Small intestine (tissue), 7 donors: ENCODE results near the gene SRF. TPM values are rescaled to one million over a fixed set of nuclear protein-coding genes. Genes with fewer than 3 reads are reported as not detected.
A peak's percentile ranks its signal among the peaks of the same experiment; 100 is the strongest.

Experiments
- DNase-seq, 2 donors: peaks; one replicate each; pipeline versions ENCODE4 v3.0.0 to v3.0.0-alpha.2; 2013
- FAIRE-seq: peaks from 2 replicates; lab custom pipeline; 2012; peaks lifted over from hg19 to GRCh38; lab: Jason Lieb, UNC
- H3K27ac ChIP-seq, 3 donors: one replicate each; pipeline ENCODE4 v1.5.1; 2013; ENCODE audit warnings: low read length in 2 of 3, mild to moderate bottlenecking in 2 of 3, control low read depth in 1 of 3, inconsistent platforms in 1 of 3, low read depth in 1 of 3, moderate library complexity in 1 of 3
- H3K27me3 ChIP-seq, 3 donors: one replicate each; pipeline ENCODE4 v1.6.1; 2013; ENCODE audit warnings: low read length in 3 of 3, inconsistent platforms in 1 of 3; ENCODE audit not compliant: control insufficient read depth in 3 of 3, insufficient read depth in 3 of 3
- H3K36me3 ChIP-seq, 3 donors: one replicate each; pipeline ENCODE4 v1.6.1; 2013; ENCODE audit warnings: low read length in 3 of 3, inconsistent platforms in 1 of 3, low read depth in 1 of 3, mild to moderate bottlenecking in 1 of 3, moderate library complexity in 1 of 3; ENCODE audit not compliant: control insufficient read depth in 3 of 3, insufficient read depth in 2 of 3
- H3K4me1 ChIP-seq, 3 donors: one replicate each; pipeline ENCODE4 v1.6.1; 2013; ENCODE audit warnings: low read length in 2 of 3, inconsistent platforms in 1 of 3, low read depth in 1 of 3, mild to moderate bottlenecking in 1 of 3, moderate library complexity in 1 of 3; ENCODE audit not compliant: control insufficient read depth in 3 of 3, insufficient read depth in 2 of 3
- H3K4me3 ChIP-seq, 3 donors: one replicate each; pipeline ENCODE4 v1.5.1; 2013; ENCODE audit warnings: low read length in 3 of 3, control low read depth in 1 of 3, inconsistent platforms in 1 of 3, low read depth in 1 of 3, mild to moderate bottlenecking in 1 of 3, moderate library complexity in 1 of 3
- H3K9me3 ChIP-seq, 2 donors: one replicate each; pipeline ENCODE4 v1.6.1; 2013; ENCODE audit warnings: low read depth in 1 of 2, low read length in 1 of 2; ENCODE audit not compliant: control insufficient read depth in 2 of 2, insufficient read depth in 1 of 2
- WGBS, 3 donors: extraction: QIAGEN DNeasy Blood & Tissue Kit; methylation state at CpG; one replicate each; pipeline ENCODE4 v1.1.7; 2013; 5-methylcytosine and 5-hydroxymethylcytosine counted together
- polyA plus RNA-seq, 4 donors: library from polyadenylated mRNA; stranded (reverse) in 3 of 4; unstranded in 1 of 4; fragments of 200-250 nt in 3 of 4; fragments of 120-200 nt in 1 of 4; gene quantifications; one replicate each; pipeline versions ENCODE4 v1.2.1 to v1.2.3, GENCODE V29; 2013
- donor health status: healthy with polysubstance abuse.
- donor health status: control.
- donor health status: control.
- donor health status: Bipolar disorder and iron deficiency.
- donor health status: healthy.

SRF gene
- polyA plus RNA-seq, 4 donors = 8.9 to 24.0 (median 16.2) TPM

GRCh38 chr6:43203718-43204095, 32.6 kb downstream of the SRF start:
- WGBS, 3 donors = 95 to 99% (median 98%) methylated on average over 8 of the region's 8 CpGs
- Histone ChIP-seq H3K27me3 (no peaks in the 10 kb centered on the region), H3K27ac (no peak overlapping the region), H3K4me1 (no peaks in the 10 kb centered on the region), H3K36me3 (peaks cover 0 to 56% (median 0%) of the 10 kb centered on the region in 3 donors), H3K9me3 (no peaks in the 10 kb centered on the region), H3K4me3 (no peak overlapping the region)
- DNase-seq (no peak), FAIRE-seq (no peak)

GRCh38 chr6:43204271-43205105, 33.4 kb downstream of the SRF start:
- 94 to 98% (median 97%) methylated on average over 23 of the region's 23 CpGs for WGBS, 3 donors
- Histone ChIP-seq H3K9me3 (no peaks in the 10 kb centered on the region), H3K27ac (no peak overlapping the region), H3K36me3 (peaks cover 0 to 53% (median 0%) of the 10 kb centered on the region in 3 donors), H3K27me3 (no peaks in the 10 kb centered on the region), H3K4me1 (no peaks in the 10 kb centered on the region), H3K4me3 (no peak overlapping the region)
- FAIRE-seq = no peak
- DNase-seq = no peak

- Histone ChIP-seq H3K27me3 (no peaks in the 10 kb centered on the region), H3K27ac (no peak overlapping the region), H3K36me3 (peaks cover 0 to 42% (median 0%) of the 10 kb centered on the region in 3 donors), H3K4me1 (no peaks in the 10 kb centered on the region), H3K9me3 (no peaks in the 10 kb centered on the region), H3K4me3 (no peak overlapping the region)
- DNase-seq (no peak), FAIRE-seq (no peak)
- 95 to 98% (median 97%) methylated on average over 10 of the region's 10 CpGs for WGBS, 3 donors
Measured at GRCh38 chr6:43205849-43206248, 34.8 kb downstream of the SRF start.

GRCh38 chr6:43207286-43207685, 36.2 kb downstream of the SRF start:
- 89 to 92% (median 89%) methylated on average over 2 of the region's 2 CpGs for WGBS, 3 donors
- Histone ChIP-seq H3K36me3 (peaks cover 0 to 42% (median 0%) of the 10 kb centered on the region in 3 donors), H3K9me3 (no peaks in the 10 kb centered on the region), H3K27ac (no peak overlapping the region), H3K4me3 (no peak overlapping the region), H3K27me3 (no peaks in the 10 kb centered on the region), H3K4me1 (peaks cover 0 to 7% (median 0%) of the 10 kb centered on the region in 3 donors)
- no peak for DNase-seq
- no peak for FAIRE-seq

- Histone ChIP-seq H3K9me3 (no peaks in the 10 kb centered on the region), H3K27ac (no peak overlapping the region), H3K4me1 (peaks cover 0 to 7% (median 0%) of the 10 kb centered on the region in 3 donors), H3K27me3 (no peaks in the 10 kb centered on the region), H3K36me3 (peaks cover 0 to 38% (median 7%) of the 10 kb centered on the region in 3 donors), H3K4me3 (no peak overlapping the region)
- FAIRE-seq (no peak), DNase-seq (peak in 1 of 2 donors; percentile 48)
- WGBS, 3 donors = 26 to 49% (median 40%) methylated on average over 1 of the region's 1 CpG
Measured at GRCh38 chr6:43211955-43212354, 40.9 kb downstream of the SRF start.

- H3K36me3 ChIP-seq = peaks cover 0 to 45% (median 7%) of the 10 kb centered on the region in 3 donors
- no peak overlapping the region for H3K4me3 ChIP-seq
- FAIRE-seq = no peak
- WGBS, 3 donors = 89 to 91% (median 91%) methylated on average over 11 of the region's 11 CpGs
- H3K9me3 ChIP-seq = no peaks in the 10 kb centered on the region
- peaks cover 0 to 7% (median 0%) of the 10 kb centered on the region in 3 donors for H3K4me1 ChIP-seq
- no peak overlapping the region for H3K27ac ChIP-seq
- DNase-seq = no peak
- H3K27me3 ChIP-seq = no peaks in the 10 kb centered on the region
Measured at GRCh38 chr6:43213431-43213830, 42.4 kb downstream of the SRF start.

- no peak overlapping the region for H3K27ac ChIP-seq
- H3K36me3 ChIP-seq = peaks cover 0 to 55% (median 7%) of the 10 kb centered on the region in 3 donors
- H3K27me3 ChIP-seq = no peaks in the 10 kb centered on the region
- H3K4me1 ChIP-seq = peaks cover 0 to 7% (median 0%) of the 10 kb centered on the region in 3 donors
- DNase-seq (no peak), FAIRE-seq (no peak)
- H3K9me3 ChIP-seq = no peaks in the 10 kb centered on the region
- no peak overlapping the region for H3K4me3 ChIP-seq
- WGBS, 3 donors = 96 to 100% (median 98%) methylated on average over 8 of the region's 8 CpGs
Measured at GRCh38 chr6:43215066-43215465, 44.0 kb downstream of the SRF start.

GRCh38 chr6:43216200-43216599, 45.1 kb downstream of the SRF start:
- Histone ChIP-seq H3K27me3 (no peaks in the 10 kb centered on the region), H3K36me3 (peaks cover 0 to 66% (median 8%) of the 10 kb centered on the region in 3 donors), H3K9me3 (no peaks in the 10 kb centered on the region), H3K27ac (no peak overlapping the region), H3K4me1 (peaks cover 0 to 7% (median 0%) of the 10 kb centered on the region in 3 donors), H3K4me3 (no peak overlapping the region)
- FAIRE-seq = no peak
- 92 to 95% (median 92%) methylated on average over 12 of the region's 12 CpGs for WGBS, 3 donors
- DNase-seq = no peak
